Glutamatergic neuron (in vitro differentiated cells): ENCODE data around the gene RNF4. TPM values are rescaled to one million over a fixed set of nuclear protein-coding genes. Genes with fewer than 3 reads are reported as not detected.
"Not testable (repeated sequence)": the region's sequence is repeated elsewhere in the genome, so short reads cannot be mapped to it uniquely, and the experiment has no call there.

Experiments used
- DNase-seq: peaks from one replicate; pipeline ENCODE4 v3.0.0; 2022
- H3K27ac Mint-ChIP-seq: one replicate; pipeline ENCODE4 v1.8.0; 2020; ENCODE audit warnings: mild to moderate bottlenecking, mixed read lengths, inconsistent platforms; ENCODE audit not compliant: unreplicated experiment
- H3K27me3 Mint-ChIP-seq: one replicate; pipeline ENCODE4 v1.8.0; 2020; ENCODE audit warnings: mild to moderate bottlenecking, moderate library complexity, mixed read lengths, inconsistent platforms; ENCODE audit not compliant: unreplicated experiment
- H3K36me3 Mint-ChIP-seq: one replicate; pipeline ENCODE4 v1.8.0; 2020; ENCODE audit warnings: mild to moderate bottlenecking, mixed read lengths, inconsistent platforms; ENCODE audit not compliant: unreplicated experiment
- H3K4me1 Mint-ChIP-seq: one replicate; pipeline ENCODE4 v1.8.0; 2020; ENCODE audit warnings: mild to moderate bottlenecking, low read depth, mixed read lengths, inconsistent platforms; ENCODE audit not compliant: unreplicated experiment
- H3K4me3 Mint-ChIP-seq: one replicate; pipeline ENCODE4 v1.8.0; 2020; ENCODE audit warnings: mild to moderate bottlenecking, mixed read lengths, inconsistent platforms; ENCODE audit not compliant: unreplicated experiment
- H3K9me3 Mint-ChIP-seq: one replicate; pipeline ENCODE4 v1.8.0; 2020; ENCODE audit warnings: mild to moderate bottlenecking, moderate library complexity, mixed read lengths, inconsistent platforms; ENCODE audit not compliant: unreplicated experiment
- CTCF ChIP-seq: fragments of 200-600 bp; sonication (generic); IDR thresholded peaks from one replicate; pipeline ENCODE4 v1.5.0; 2021; ENCODE audit not compliant: partially characterized antibody, unreplicated experiment
- total RNA-seq: library from RNA; stranded (reverse); fragmentation: NEBNext Ultra II Directional; extraction: Animal tissue kit (Norgen Biotek cat#: 25700); gene quantifications from one replicate; pipeline ENCODE4 v1.2.1, GENCODE V29; 2021; ENCODE audit not compliant: unreplicated experiment

The RNF4 gene
- total RNA-seq, 1 donor from 2014 or later, result 73.6 TPM

GRCh38 chr4:2427383-2428334, 41.2 kb upstream of the RNF4 start:
- H3K9me3 Mint-ChIP-seq, result peaks cover 4% of the 10 kb centered on the region
- DNase-seq, result peak; percentile 9
- peaks cover 9% of the 10 kb centered on the region for H3K27me3 Mint-ChIP-seq
- TF ChIP-seq CTCF, result no peak
- H3K4me3 Mint-ChIP-seq, result no peak overlapping the region
- H3K36me3 Mint-ChIP-seq, result peaks cover 5% of the 10 kb centered on the region
- no peak overlapping the region for H3K27ac Mint-ChIP-seq
- no peaks in the 10 kb centered on the region for H3K4me1 Mint-ChIP-seq

- TF ChIP-seq CTCF, result no peak
- peaks cover 9% of the 10 kb centered on the region for H3K27me3 Mint-ChIP-seq
- H3K27ac Mint-ChIP-seq, result no peak overlapping the region
- peaks cover 4% of the 10 kb centered on the region for H3K9me3 Mint-ChIP-seq
- no peak overlapping the region for H3K4me3 Mint-ChIP-seq
- peak; percentile 18 for DNase-seq
- H3K36me3 Mint-ChIP-seq, result peaks cover 5% of the 10 kb centered on the region
- peaks cover under 1% of the 10 kb centered on the region for H3K4me1 Mint-ChIP-seq
Observed at GRCh38 chr4:2428496-2429213, 40.3 kb upstream of the RNF4 start.

GRCh38 chr4:2429945-2430757, 38.8 kb upstream of the RNF4 start:
- not testable (repeated sequence) for H3K4me3 Mint-ChIP-seq, H3K36me3 Mint-ChIP-seq, H3K4me1 Mint-ChIP-seq, DNase-seq, H3K9me3 Mint-ChIP-seq, H3K27me3 Mint-ChIP-seq, H3K27ac Mint-ChIP-seq

DNA sequence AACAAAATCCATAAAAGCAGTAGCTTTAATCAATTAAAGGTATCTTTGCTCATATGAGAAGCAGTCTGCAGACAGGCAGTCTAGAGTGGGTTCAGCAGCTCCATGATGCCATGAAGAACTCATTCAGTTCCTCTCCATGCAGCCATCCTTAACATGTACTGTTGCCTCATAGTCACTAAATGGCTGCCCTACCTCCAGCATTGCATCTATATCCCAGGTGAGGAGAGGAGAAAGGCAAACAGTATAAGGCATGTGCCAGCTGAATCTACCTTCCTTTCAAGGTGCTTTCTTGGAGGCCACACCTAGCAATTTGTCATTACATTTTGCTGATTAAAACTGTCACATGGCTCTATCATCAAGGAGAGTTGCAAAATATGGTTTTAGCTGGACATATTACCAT, 36.9 kb upstream of the RNF4 start:
- Mint-ChIP-seq H3K27me3 (peaks cover 6% of the 10 kb centered on the region), H3K4me1 (peaks cover 7% of the 10 kb centered on the region), H3K27ac (no peak overlapping the region), H3K4me3 (no peak overlapping the region), H3K36me3 (peaks cover 5% of the 10 kb centered on the region), H3K9me3 (peaks cover 4% of the 10 kb centered on the region)
- DNase-seq, result no peak
- TF ChIP-seq CTCF, result no peak

DNA sequence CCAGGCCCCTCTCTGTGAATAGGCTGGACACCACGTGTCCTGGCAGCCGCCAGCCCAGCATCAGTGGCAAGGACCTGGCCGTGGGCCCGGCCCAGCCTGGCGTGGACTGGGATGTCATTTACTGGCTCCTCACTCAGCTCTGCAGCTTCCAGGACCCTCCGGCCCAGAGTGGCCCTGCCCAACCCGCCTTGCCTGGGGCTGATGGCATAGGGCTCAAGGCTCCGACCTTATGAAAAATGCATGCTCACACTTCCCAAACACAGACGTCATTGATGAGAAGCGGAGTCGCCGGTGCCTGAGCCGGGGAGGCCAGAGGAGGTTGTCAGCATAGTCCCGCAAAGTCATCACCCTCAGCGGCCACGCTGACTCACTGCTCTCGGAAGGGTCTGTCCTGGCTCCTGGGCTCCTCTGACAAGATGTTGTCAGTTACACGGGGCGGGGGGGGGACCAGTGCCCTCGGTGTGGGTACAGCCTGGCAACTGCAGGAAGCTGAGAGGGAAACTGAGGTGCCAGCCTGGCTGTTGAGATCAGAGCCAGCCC, 35.8 kb upstream of the RNF4 start:
- Mint-ChIP-seq H3K27ac (no peak overlapping the region), H3K9me3 (peaks cover 4% of the 10 kb centered on the region), H3K36me3 (peaks cover 5% of the 10 kb centered on the region), H3K4me1 (peaks cover 7% of the 10 kb centered on the region), H3K4me3 (no peak overlapping the region), H3K27me3 (peaks cover 4% of the 10 kb centered on the region)
- DNase-seq, result no peak
- no peak for TF ChIP-seq CTCF
